Uterus (tissue), 2 donors: Measurements from ENCODE around the gene SCAMP4.

Experiments
- CTCF ChIP-seq, 4 experiments: fragments of 200-600 bp in 2 of 4; fragments of 450-650 bp in 2 of 4; sonication (generic) in 2 of 4; IDR thresholded peaks; one replicate each; pipeline ENCODE4 v1.5.1; 2016 to 2019; ENCODE audit warnings: antibody characterized with exemption in 4 of 4, mild to moderate bottlenecking in 2 of 4, moderate library complexity in 1 of 4
- POLR2A ChIP-seq, 2 donors: fragments of 450-650 bp; IDR thresholded peaks; one replicate each; pipeline ENCODE4 v1.6.1; 2016; ENCODE audit warnings: antibody characterized with exemption in 2 of 2, mild to moderate bottlenecking in 1 of 2, moderate library complexity in 1 of 2

GRCh38 chr19:1956122-1956494 is 50.9 kb downstream of the SCAMP4 start:
- no peak for TF ChIP-seq CTCF (IDR thresholded peaks at IDR 0.05)
- no peak for TF ChIP-seq POLR2A (IDR thresholded peaks at IDR 0.05)
